K562 (cell line): ENCODE data around the gene CARS2. TPM values are rescaled to one million over a fixed set of nuclear protein-coding genes. Genes with fewer than 3 reads are reported as not detected.

Experiments used
- ATAC-seq: fragments of 200-7000 bp; cut with Tn5 transposase; 3 replicates; pipeline ENCODE4 v1.9.1; 2020; ENCODE audit warnings: moderate library complexity
- BruUV-seq: library from RNA; stranded (reverse); fragments of 400-500 nt; replicated peaks from 2 replicates; lab custom pipeline; 2021; lab: Mats Ljungman, UMichigan
- CTCF ChIA-PET: fragments of 300-600 bp; formaldehyde crosslinking; extraction: SDS; loops from one replicate; lab custom pipeline; 2021; ENCODE audit warnings: low intra/inter-chr PET ratio; lab: Yijun Ruan, JAX
- POLR2A ChIA-PET: fragments of 300-600, 350-650 bp; sonication (Branson Sonifier 250); formaldehyde crosslinking; extraction: SDS; loops from one replicate; lab custom pipeline; 2021; ENCODE audit warnings: antibody characterized with exemption, inconsistent platforms; lab: Yijun Ruan, JAX
- DNase-seq, 4 experiments: peaks; one replicate each; pipeline versions ENCODE4 v3.0.0 to v3.0.0-alpha.2; 2011 to 2018; ENCODE audit warnings: low spot score in 3 of 4, mixed read lengths in 3 of 4; ENCODE audit errors: extremely low read depth in 1 of 4
- FAIRE-seq: peaks from 2 replicates; lab custom pipeline; 2011; peaks lifted over from hg19 to GRCh38; lab: Jason Lieb, UNC
- H2AFZ ChIP-seq: 2 replicates; pipeline ENCODE4 v1.6.0; 2011; ENCODE audit warnings: low read depth, low read length, control low read depth, inconsistent platforms
- H3K27ac ChIP-seq: fragments of 200-600 bp; 3 replicates; pipeline ENCODE4 v1.8.0; 2011; ENCODE audit warnings: low read depth, mild to moderate bottlenecking, control low read depth, inconsistent platforms, low read length, moderate library complexity, mixed read lengths; ENCODE audit errors: extremely low read depth
- H3K27me3 ChIP-seq, 2 experiments: fragments of 300-600 bp in 1 of 2; 2 replicates in 1 of 2; 3 replicates in 1 of 2; pipeline versions ENCODE4 v1.6.0 to v1.8.0; 2011; ENCODE audit warnings: inconsistent platforms in 2 of 2, low read length in 2 of 2, mild to moderate bottlenecking in 1 of 2, mixed read lengths in 1 of 2, moderate library complexity in 1 of 2; ENCODE audit not compliant: control insufficient read depth in 2 of 2, insufficient read depth in 2 of 2
- H3K36me3 ChIP-seq: fragments of 300-600 bp; 3 replicates; pipeline ENCODE4 v1.8.0; 2011; ENCODE audit warnings: mild to moderate bottlenecking, low read length, inconsistent platforms; ENCODE audit not compliant: control insufficient read depth, insufficient read depth
- H3K4me1 ChIP-seq, 2 experiments: fragments of 200-600 bp in 1 of 2; replicated peaks in 1 of 2; 2 replicates in 1 of 2; 3 replicates in 1 of 2; pipeline versions ENCODE4 v1.5.1 to v1.8.0; 2011; ENCODE audit warnings: inconsistent platforms in 2 of 2, low read length in 2 of 2, mild to moderate bottlenecking in 1 of 2, mixed read lengths in 1 of 2, moderate library complexity in 1 of 2; ENCODE audit not compliant: control insufficient read depth in 2 of 2, insufficient read depth in 2 of 2
- H3K4me2 ChIP-seq: 2 replicates; pipeline ENCODE4 v1.6.1; 2011; ENCODE audit warnings: low read length, control low read depth, inconsistent platforms, mixed read lengths; ENCODE audit not compliant: insufficient read depth
- H3K4me3 ChIP-seq: fragments of 200-600 bp; sonication (generic), shearing (Covaris generic); 2 replicates; pipeline ENCODE4 v1.5.1; 2016; ENCODE audit warnings: control low read depth, inconsistent platforms
- H3K79me2 ChIP-seq: fragments of 200-600 bp; 3 replicates; pipeline ENCODE4 v1.8.0; 2011; ENCODE audit warnings: low read length, inconsistent platforms; ENCODE audit not compliant: control insufficient read depth, insufficient read depth
- H3K9ac ChIP-seq, 2 experiments: 2 replicates each; pipeline versions ENCODE4 v1.6.0 to v1.6.1; 2011; ENCODE audit warnings: low read depth in 2 of 2, low read length in 2 of 2, control low read depth in 1 of 2, inconsistent platforms in 1 of 2, mild to moderate bottlenecking in 1 of 2, mixed read lengths in 1 of 2; ENCODE audit not compliant: insufficient read depth in 1 of 2
- H3K9me1 ChIP-seq: one replicate; pipeline ENCODE4 v1.6.0; 2011; ENCODE audit warnings: inconsistent platforms, mild to moderate bottlenecking, low read length, moderate library complexity; ENCODE audit not compliant: control insufficient read depth, insufficient read depth
- H3K9me3 ChIP-seq: replicated peaks from 2 replicates; pipeline ENCODE4 v1.5.1; 2011; ENCODE audit warnings: low read depth, low read length, inconsistent platforms; ENCODE audit not compliant: control insufficient read depth, insufficient read depth
- H4K20me1 ChIP-seq: replicated peaks from 2 replicates; pipeline ENCODE4 v1.6.1; 2011; ENCODE audit warnings: low read length, inconsistent platforms, mixed read lengths; ENCODE audit not compliant: control insufficient read depth, insufficient read depth
- CBFB ChIP-seq: sonication (generic); formaldehyde crosslinking; IDR thresholded peaks from 2 replicates; pipeline ENCODE4 v1.4.0; 2020; ENCODE audit warnings: mild to moderate bottlenecking, missing genetic modification reagents
- CHD4 ChIP-seq: fragments of 200-600 bp; sonication (generic); IDR thresholded peaks from 3 replicates; pipeline ENCODE4 v1.6.1; 2012; ENCODE audit warnings: low read depth, mild to moderate bottlenecking, mixed read lengths, low read length, inconsistent platforms; ENCODE audit not compliant: insufficient read depth, insufficient replicate concordance, poor library complexity, severe bottlenecking
- ELF2 ChIP-seq: fragments of 250-450 bp; sonication (Bioruptor Pico); IDR thresholded peaks from 2 replicates; pipeline ENCODE4 v1.5.0; 2021; ENCODE audit warnings: mild to moderate bottlenecking
- FUS ChIP-seq: fragments of 200-400 bp; formaldehyde crosslinking; optimal IDR thresholded peaks from 2 replicates; pipeline ENCODE3; 2017; ENCODE audit warnings: low read depth, low read length
- HIVEP1 ChIP-seq: fragments of 250-450 bp; sonication (Bioruptor Pico); IDR thresholded peaks from 2 replicates; pipeline ENCODE4 v1.4.0; 2020; ENCODE audit warnings: mild to moderate bottlenecking
- KAT8 ChIP-seq: fragments of 450-650 bp; IDR thresholded peaks from 2 replicates; pipeline ENCODE4 v1.6.1; 2016; ENCODE audit warnings: low read depth, mild to moderate bottlenecking
- KLF16 ChIP-seq: IDR thresholded peaks from 2 replicates; pipeline ENCODE4 v1.6.1; 2016; ENCODE audit warnings: antibody characterized with exemption
- SMAD4 ChIP-seq: fragments of 250-450 bp; sonication (Bioruptor Pico); conservative IDR thresholded peaks from 2 replicates; pipeline ENCODE4 v1.8.0; 2021; ENCODE audit warnings: inconsistent platforms, mild to moderate bottlenecking, moderate library complexity
- SMARCE1 ChIP-seq: fragments of 450-650 bp; IDR thresholded peaks from 2 replicates; pipeline ENCODE4 v1.7.1; 2016; ENCODE audit warnings: mild to moderate bottlenecking
- SP2 ChIP-seq: IDR thresholded peaks from 2 replicates; pipeline ENCODE4 v1.6.1; 2011; ENCODE audit warnings: mild to moderate bottlenecking, low read depth, low read length, moderate library complexity; ENCODE audit not compliant: poor library complexity, severe bottlenecking; ENCODE audit errors: extremely low read depth
- ZNF23 ChIP-seq: fragments of 250-450 bp; sonication (Bioruptor Pico); IDR thresholded peaks from 2 replicates; pipeline ENCODE4 v1.4.0; 2020; ENCODE audit warnings: mild to moderate bottlenecking
- ZNF24 ChIP-seq: fragments of 450-650 bp; IDR thresholded peaks from 2 replicates; pipeline ENCODE4 v1.6.1; 2016
- ZNF507 ChIP-seq: conservative IDR thresholded peaks from 2 replicates; pipeline ENCODE4 v1.6.1; 2017; ENCODE audit warnings: missing genetic modification characterization, missing compliant biosample characterization
- WGBS: fragments of 100-300 bp; shearing (Covaris generic); methylation state at CpG from one replicate; pipeline ENCODE4 v1.1.6; 2016; ENCODE audit warnings: low coverage, mixed read lengths; ENCODE audit not compliant: insufficient coverage; ENCODE audit errors: missing lambda C conversion rate; 5-methylcytosine and 5-hydroxymethylcytosine counted together
- in situ Hi-C: fragments of 300-500 bp; cut with MboI; formaldehyde crosslinking; loops from 4 replicates; pipeline ENCODE4 v1.15.0; 2018; ENCODE audit warnings: inconsistent platforms, mixed read lengths
- intact Hi-C: fragments of 100-400 bp; cut with micrococcal nuclease; formaldehyde crosslinking; loops from 2 replicates; pipeline ENCODE4 v1.14.2; 2022
- polyA plus RNA-seq, 8 experiments: library from polyadenylated mRNA; depleted of rRNA in 4 of 8; stranded (reverse) in 5 of 8; unstranded in 3 of 8; fragments of >200 nt; fragmentation: Nextera tagmentation in 2 of 8; fragmentation: Illumina TruSeq in 1 of 8; extraction: Ambion mirVana in 2 of 8; extraction: Trizol in 1 of 8; gene quantifications; 2 replicates each; pipeline versions ENCODE4 v1.2.1 to v1.2.3, GENCODE V29; 2011 to 2014; ENCODE audit warnings: inconsistent platforms in 1 of 8, missing spikeins in 1 of 8
- total RNA-seq, 7 experiments: library from RNA; depleted of rRNA in 6 of 7; stranded (reverse); fragments of >200 nt in 6 of 7; fragmentation: Illumina TruSeq in 2 of 7; extraction: Trizol in 2 of 7; gene quantifications; 2 replicates each; pipeline versions ENCODE4 v1.2.1 to v1.2.3, GENCODE V29; 2011 to 2021; ENCODE audit warnings: low replicate concordance in 1 of 7
- TF ChIP-seq, protein P1 (sequence below): sonication (generic); formaldehyde crosslinking; IDR thresholded peaks from 2 replicates; pipeline ENCODE4 v1.8.1; 2023; ENCODE audit warnings: mild to moderate bottlenecking, missing genetic modification reagents
- TF ChIP-seq, protein P2 (sequence below): fragments of 250-450 bp; sonication (Bioruptor Pico); IDR thresholded peaks from 2 replicates; pipeline ENCODE4 v1.4.0; 2020; ENCODE audit warnings: mild to moderate bottlenecking, moderate library complexity
- TF ChIP-seq, protein P3 (sequence below): IDR thresholded peaks from 2 replicates; pipeline ENCODE4 v1.6.1; 2011; ENCODE audit warnings: borderline replicate concordance, low read depth, mild to moderate bottlenecking, moderate library complexity, low read length; ENCODE audit not compliant: insufficient read depth, poor library complexity, severe bottlenecking
- TF ChIP-seq, protein P4 (sequence below): fragments of 450-650 bp; IDR thresholded peaks from 2 replicates; pipeline ENCODE4 v1.7.0; 2016; ENCODE audit warnings: borderline replicate concordance

The CARS2 gene
- total and polyA plus RNA-seq, 9 of the 15 experiments (the other 6 are each of a cell fraction or from before 2014, with no cell fraction given), result 1.7 to 37.4 (median 30.5) TPM

DNA sequence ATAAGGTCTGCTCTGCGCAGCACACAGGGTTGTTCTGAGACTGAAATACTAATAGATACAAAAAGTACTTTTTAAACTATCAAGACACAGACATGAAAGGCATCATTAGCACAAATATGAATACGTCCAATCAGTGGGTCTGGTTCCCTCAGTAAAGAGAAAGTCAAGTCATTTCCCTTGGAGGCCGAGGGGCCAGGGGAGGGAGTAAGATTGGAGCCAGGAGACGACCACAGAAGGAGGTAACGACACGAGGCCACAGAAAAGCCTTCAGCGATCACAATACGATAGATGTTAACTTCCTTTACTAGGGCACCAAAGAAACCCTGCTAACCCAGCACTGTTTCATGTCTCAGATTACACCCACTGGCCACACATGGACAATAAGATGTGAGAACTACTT lies 5.3 kb downstream of the CARS2 start:
- Histone ChIP-seq H3K27me3 (no peaks in the 10 kb centered on the region), H3K4me2 (no peak overlapping the region), H2AFZ (no peak overlapping the region), H3K9me1 (no peaks in the 10 kb centered on the region), H4K20me1 (no peaks in the 10 kb centered on the region), H3K27ac (no peak overlapping the region), H3K9ac (no peak overlapping the region), H3K4me1 (peaks cover 4 to 11% of the 10 kb centered on the region in 2 experiments; a peak in 4 of 5 replicates), H3K36me3 (peaks cover 62% of the 10 kb centered on the region; the same call in 1 of the 3 replicates), H3K79me2 (peaks cover 26% of the 10 kb centered on the region), H3K9me3 (no peaks in the 10 kb centered on the region), H3K4me3 (no peak overlapping the region)
- POLR2A ChIA-PET, result no interaction called here
- DNase-seq (no peak), ATAC-seq (no peak), FAIRE-seq (no peak)
- intact Hi-C loops, result no loop called here
- CTCF ChIA-PET, result no interaction called here
- WGBS, result 74% methylated on average over 6 of the region's 8 CpGs
- in situ Hi-C loops, result no loop called here
- BruUV-seq, result no TSS peak
- TF ChIP-seq SP2 (no peak), ZNF24 (no peak), CBFB (CRISPR knock-in tag) (no peak), CHD4 (no peak), ZNF507 (tag) (no peak), SMAD4 (CRISPR knock-in tag) (no peak), FUS (no peak), KAT8 (no peak), ZNF23 (no peak), SMARCE1 (no peak), KLF16 (no peak), ELF2 (no peak), HIVEP1 (CRISPR knock-in tag) (no peak)
- TF ChIP-seq, protein P1, sequence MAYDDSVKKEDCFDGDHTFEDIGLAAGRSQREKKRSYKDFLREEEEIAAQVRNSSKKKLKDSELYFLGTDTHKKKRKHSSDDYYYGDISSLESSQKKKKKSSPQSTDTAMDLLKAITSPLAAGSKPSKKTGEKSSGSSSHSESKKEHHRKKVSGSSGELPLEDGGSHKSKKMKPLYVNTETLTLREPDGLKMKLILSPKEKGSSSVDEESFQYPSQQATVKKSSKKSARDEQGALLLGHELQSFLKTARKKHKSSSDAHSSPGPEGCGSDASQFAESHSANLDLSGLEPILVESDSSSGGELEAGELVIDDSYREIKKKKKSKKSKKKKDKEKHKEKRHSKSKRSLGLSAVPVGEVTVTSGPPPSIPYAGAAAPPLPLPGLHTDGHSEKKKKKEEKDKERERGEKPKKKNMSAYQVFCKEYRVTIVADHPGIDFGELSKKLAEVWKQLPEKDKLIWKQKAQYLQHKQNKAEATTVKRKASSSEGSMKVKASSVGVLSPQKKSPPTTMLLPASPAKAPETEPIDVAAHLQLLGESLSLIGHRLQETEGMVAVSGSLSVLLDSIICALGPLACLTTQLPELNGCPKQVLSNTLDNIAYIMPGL (CRISPR knock-in tag), result no peak
- TF ChIP-seq, protein P2, sequence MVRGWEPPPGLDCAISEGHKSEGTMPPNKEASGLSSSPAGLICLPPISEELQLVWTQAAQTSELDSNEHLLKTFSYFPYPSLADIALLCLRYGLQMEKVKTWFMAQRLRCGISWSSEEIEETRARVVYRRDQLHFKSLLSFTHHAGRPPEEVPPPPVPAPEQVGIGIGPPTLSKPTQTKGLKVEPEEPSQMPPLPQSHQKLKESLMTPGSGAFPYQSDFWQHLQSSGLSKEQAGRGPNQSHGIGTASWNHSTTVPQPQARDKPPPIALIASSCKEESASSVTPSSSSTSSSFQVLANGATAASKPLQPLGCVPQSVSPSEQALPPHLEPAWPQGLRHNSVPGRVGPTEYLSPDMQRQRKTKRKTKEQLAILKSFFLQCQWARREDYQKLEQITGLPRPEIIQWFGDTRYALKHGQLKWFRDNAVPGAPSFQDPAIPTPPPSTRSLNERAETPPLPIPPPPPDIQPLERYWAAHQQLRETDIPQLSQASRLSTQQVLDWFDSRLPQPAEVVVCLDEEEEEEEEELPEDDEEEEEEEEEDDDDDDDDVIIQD (CRISPR knock-in tag), result no peak
- TF ChIP-seq, protein P3, sequence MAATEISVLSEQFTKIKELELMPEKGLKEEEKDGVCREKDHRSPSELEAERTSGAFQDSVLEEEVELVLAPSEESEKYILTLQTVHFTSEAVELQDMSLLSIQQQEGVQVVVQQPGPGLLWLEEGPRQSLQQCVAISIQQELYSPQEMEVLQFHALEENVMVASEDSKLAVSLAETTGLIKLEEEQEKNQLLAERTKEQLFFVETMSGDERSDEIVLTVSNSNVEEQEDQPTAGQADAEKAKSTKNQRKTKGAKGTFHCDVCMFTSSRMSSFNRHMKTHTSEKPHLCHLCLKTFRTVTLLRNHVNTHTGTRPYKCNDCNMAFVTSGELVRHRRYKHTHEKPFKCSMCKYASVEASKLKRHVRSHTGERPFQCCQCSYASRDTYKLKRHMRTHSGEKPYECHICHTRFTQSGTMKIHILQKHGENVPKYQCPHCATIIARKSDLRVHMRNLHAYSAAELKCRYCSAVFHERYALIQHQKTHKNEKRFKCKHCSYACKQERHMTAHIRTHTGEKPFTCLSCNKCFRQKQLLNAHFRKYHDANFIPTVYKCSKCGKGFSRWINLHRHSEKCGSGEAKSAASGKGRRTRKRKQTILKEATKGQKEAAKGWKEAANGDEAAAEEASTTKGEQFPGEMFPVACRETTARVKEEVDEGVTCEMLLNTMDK, result no peak
- TF ChIP-seq, protein P4, sequence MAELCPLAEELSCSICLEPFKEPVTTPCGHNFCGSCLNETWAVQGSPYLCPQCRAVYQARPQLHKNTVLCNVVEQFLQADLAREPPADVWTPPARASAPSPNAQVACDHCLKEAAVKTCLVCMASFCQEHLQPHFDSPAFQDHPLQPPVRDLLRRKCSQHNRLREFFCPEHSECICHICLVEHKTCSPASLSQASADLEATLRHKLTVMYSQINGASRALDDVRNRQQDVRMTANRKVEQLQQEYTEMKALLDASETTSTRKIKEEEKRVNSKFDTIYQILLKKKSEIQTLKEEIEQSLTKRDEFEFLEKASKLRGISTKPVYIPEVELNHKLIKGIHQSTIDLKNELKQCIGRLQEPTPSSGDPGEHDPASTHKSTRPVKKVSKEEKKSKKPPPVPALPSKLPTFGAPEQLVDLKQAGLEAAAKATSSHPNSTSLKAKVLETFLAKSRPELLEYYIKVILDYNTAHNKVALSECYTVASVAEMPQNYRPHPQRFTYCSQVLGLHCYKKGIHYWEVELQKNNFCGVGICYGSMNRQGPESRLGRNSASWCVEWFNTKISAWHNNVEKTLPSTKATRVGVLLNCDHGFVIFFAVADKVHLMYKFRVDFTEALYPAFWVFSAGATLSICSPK, result no peak
